ES-I3 (cell line): Measurements from ENCODE around the gene MED7.

Source experiments
- H3K36me3 ChIP-seq: 2 replicates; pipeline ENCODE4 v1.6.1; 2013; ENCODE audit warnings: mild to moderate bottlenecking, low read length, control low read depth, moderate library complexity; ENCODE audit not compliant: insufficient read depth
- H3K4me1 ChIP-seq: 2 replicates; pipeline ENCODE4 v1.6.1; 2013; ENCODE audit warnings: mild to moderate bottlenecking, control low read depth, low read length; ENCODE audit not compliant: insufficient read depth
- H3K9ac ChIP-seq: 2 replicates; pipeline ENCODE4 v1.6.1; 2013; ENCODE audit warnings: low read depth, mild to moderate bottlenecking, low read length, moderate library complexity
- H3K9me3 ChIP-seq: 2 replicates; pipeline ENCODE4 v1.6.1; 2013; ENCODE audit warnings: mild to moderate bottlenecking, low read length, moderate library complexity; ENCODE audit not compliant: control insufficient read depth, insufficient read depth

Gene MED7

DNA sequence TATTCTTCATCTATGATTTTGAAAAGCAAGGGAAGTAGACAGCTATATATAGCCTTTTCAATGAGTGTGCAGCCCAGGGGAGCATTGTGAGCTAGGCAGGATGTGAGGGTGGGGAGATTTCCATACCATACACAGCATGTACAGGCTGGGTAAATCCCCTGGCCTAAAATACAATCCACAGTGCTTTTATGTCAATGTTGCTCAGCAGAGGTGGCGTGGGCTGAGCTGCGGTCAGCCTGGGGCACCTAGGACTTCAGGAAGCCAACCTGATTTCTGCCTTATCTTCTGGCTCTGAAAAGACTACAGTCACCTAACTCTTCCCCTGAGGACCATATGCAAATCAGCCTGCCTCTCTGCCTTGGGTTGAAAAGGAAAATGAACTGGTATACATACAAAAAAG, 29.7 kb upstream of the MED7 start:
- no peaks in the 10 kb centered on the region for H3K36me3 ChIP-seq
- H3K9ac ChIP-seq: no peak overlapping the region
- no peaks in the 10 kb centered on the region for H3K9me3 ChIP-seq
- no peaks in the 10 kb centered on the region; the same call in 1 of the 2 replicates for H3K4me1 ChIP-seq

GRCh38 chr5:157168286-157168685, 25.6 kb upstream of the MED7 start:
- Histone ChIP-seq H3K9me3 (no peaks in the 10 kb centered on the region), H3K36me3 (no peaks in the 10 kb centered on the region), H3K9ac (no peak overlapping the region), H3K4me1 (no peaks in the 10 kb centered on the region; the same call in 1 of the 2 replicates)

GRCh38 chr5:157167214-157167621, 24.6 kb upstream of the MED7 start:
- H3K36me3 ChIP-seq: no peaks in the 10 kb centered on the region
- no peak overlapping the region for H3K9ac ChIP-seq
- no peaks in the 10 kb centered on the region for H3K9me3 ChIP-seq
- H3K4me1 ChIP-seq: no peaks in the 10 kb centered on the region

- Histone ChIP-seq H3K4me1 (no peaks in the 10 kb centered on the region), H3K9me3 (no peaks in the 10 kb centered on the region), H3K9ac (no peak within 1 kb of the TSS), H3K36me3 (no peaks in the 10 kb centered on the region)
Measured at GRCh38 chr5:157166214-157167213, 23.8 kb upstream of the MED7 start, which contains the start of gene GARIN3. Gene GARIN3 (minus strand): TSS chr5:157166264. CDS start chr5:157166168, 96 bp downstream.

GRCh38 chr5:157165668-157166067, 23.0 kb upstream of the MED7 start:
- Histone ChIP-seq H3K9me3 (no peaks in the 10 kb centered on the region), H3K36me3 (no peaks in the 10 kb centered on the region), H3K4me1 (no peaks in the 10 kb centered on the region), H3K9ac (no peak overlapping the region)

DNA sequence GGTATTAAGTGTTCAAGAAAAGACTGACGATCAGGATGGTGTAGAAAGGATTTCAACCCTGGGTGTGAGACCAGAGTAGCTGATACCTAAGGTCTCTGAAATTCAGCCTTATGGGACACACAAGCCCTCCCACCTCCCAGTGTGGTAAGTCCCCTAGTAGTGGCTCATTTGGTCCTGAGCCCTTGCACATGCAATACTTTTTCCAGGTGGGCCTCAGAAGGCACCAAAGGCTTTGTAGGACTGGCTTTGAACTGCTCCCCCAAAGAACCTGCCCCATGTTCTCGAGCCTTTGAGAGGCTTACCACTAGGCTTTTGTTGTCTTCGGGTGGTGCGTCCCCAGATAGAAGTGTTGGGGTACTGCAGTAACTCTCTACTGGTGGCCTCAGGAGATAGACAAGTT, 22.6 kb upstream of the MED7 start:
- Histone ChIP-seq H3K9ac (no peak overlapping the region), H3K9me3 (no peaks in the 10 kb centered on the region), H3K4me1 (no peaks in the 10 kb centered on the region), H3K36me3 (no peaks in the 10 kb centered on the region)

DNA sequence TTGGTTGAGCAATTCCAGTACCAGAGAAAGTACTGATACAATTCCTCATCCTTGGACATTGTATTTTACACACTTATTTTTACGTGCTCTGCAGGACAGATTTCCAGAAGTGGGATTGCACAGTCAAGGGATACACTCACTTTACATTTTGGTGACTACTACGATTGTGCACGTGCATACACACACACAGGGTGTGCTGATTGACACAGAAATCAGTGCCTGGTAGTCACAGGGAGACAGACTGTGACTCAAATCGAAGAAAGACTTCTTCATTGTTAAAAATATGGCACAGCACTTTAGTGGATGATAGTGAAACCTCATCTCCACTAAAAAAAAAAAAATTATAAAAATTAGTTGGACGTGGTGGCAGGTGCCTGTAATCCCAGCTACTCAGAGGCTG, 21.9 kb upstream of the MED7 start:
- H3K4me1 ChIP-seq: no peaks in the 10 kb centered on the region
- H3K9me3 ChIP-seq: no peaks in the 10 kb centered on the region
- no peak overlapping the region for H3K9ac ChIP-seq
- no peaks in the 10 kb centered on the region for H3K36me3 ChIP-seq

GRCh38 chr5:157162919-157163510, 20.4 kb upstream of the MED7 start:
- H3K9ac ChIP-seq: no peak overlapping the region
- H3K4me1 ChIP-seq: no peaks in the 10 kb centered on the region
- H3K36me3 ChIP-seq: no peaks in the 10 kb centered on the region
- H3K9me3 ChIP-seq: no peaks in the 10 kb centered on the region

GRCh38 chr5:157161996-157162395, 19.3 kb upstream of the MED7 start:
- H3K9me3 ChIP-seq: no peaks in the 10 kb centered on the region
- H3K4me1 ChIP-seq: no peaks in the 10 kb centered on the region
- H3K9ac ChIP-seq: no peak overlapping the region
- H3K36me3 ChIP-seq: no peaks in the 10 kb centered on the region

GRCh38 chr5:157160001-157160400, 17.3 kb upstream of the MED7 start:
- H3K4me1 ChIP-seq: no peaks in the 10 kb centered on the region
- no peaks in the 10 kb centered on the region for H3K36me3 ChIP-seq
- no peak overlapping the region for H3K9ac ChIP-seq
- no peaks in the 10 kb centered on the region for H3K9me3 ChIP-seq

GRCh38 chr5:157159209-157159751, 16.6 kb upstream of the MED7 start:
- Histone ChIP-seq H3K4me1 (no peaks in the 10 kb centered on the region), H3K36me3 (no peaks in the 10 kb centered on the region), H3K9ac (no peak overlapping the region), H3K9me3 (no peaks in the 10 kb centered on the region)

DNA sequence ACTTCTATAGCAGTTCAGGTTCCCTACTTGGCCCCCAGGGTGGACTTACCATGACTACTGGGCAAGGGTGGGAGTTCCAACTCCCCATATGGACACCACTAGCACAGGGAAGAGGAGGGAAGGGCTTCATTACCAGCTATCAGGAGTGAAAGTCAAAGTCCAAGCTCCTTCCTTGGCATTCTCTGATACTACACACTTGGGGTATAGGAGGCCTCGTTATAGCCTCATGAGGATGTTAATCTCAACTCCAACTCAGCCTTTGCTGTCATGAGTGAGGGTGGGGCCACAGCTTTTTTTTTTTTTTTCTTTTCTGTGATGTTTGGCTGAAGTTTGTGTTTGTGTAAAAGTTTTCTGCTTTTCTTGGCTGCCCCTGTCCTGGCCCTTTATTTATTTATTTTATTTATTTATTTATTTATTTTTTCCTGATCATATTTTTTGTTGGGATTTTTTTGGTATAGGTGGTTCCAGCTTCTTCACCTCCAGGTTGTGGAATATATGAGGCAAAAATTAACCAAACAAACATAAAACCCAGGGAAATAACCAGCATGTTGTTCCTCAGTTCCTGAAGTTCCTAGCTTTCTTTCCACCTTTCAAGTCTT, 14.7 kb upstream of the MED7 start:
- Histone ChIP-seq H3K9ac (no peak overlapping the region), H3K9me3 (no peaks in the 10 kb centered on the region), H3K36me3 (no peaks in the 10 kb centered on the region), H3K4me1 (no peaks in the 10 kb centered on the region)

- Histone ChIP-seq H3K9me3 (no peaks in the 10 kb centered on the region), H3K36me3 (no peaks in the 10 kb centered on the region), H3K4me1 (no peaks in the 10 kb centered on the region), H3K9ac (no peak overlapping the region)
Measured at GRCh38 chr5:157155297-157155696, 12.6 kb upstream of the MED7 start.

GRCh38 chr5:157150995-157151394, 8.3 kb upstream of the MED7 start:
- H3K36me3 ChIP-seq: no peaks in the 10 kb centered on the region
- no peaks in the 10 kb centered on the region for H3K4me1 ChIP-seq
- H3K9ac ChIP-seq: no peak overlapping the region
- no peaks in the 10 kb centered on the region for H3K9me3 ChIP-seq
